GM12878 (cell line): ENCODE data around the gene TMC2. TPM values are rescaled to one million over a fixed set of nuclear protein-coding genes. Genes with fewer than 3 reads are reported as not detected.

Source experiments
- ATAC-seq: fragments of 200-7000 bp; cut with Tn5 transposase; 3 replicates; pipeline ENCODE4 v1.9.1; 2020; ENCODE audit warnings: mild to moderate bottlenecking, moderate library complexity
- BruUV-seq: library from RNA; stranded (reverse); fragments of 400-500 nt; replicated peaks from 2 replicates; lab custom pipeline; 2021; lab: Mats Ljungman, UMichigan
- CTCF ChIA-PET: fragments of 300-600 bp; sonication (Branson Sonifier 250); formaldehyde crosslinking; extraction: SDS; loops from one replicate; lab custom pipeline; 2021; ENCODE audit warnings: inconsistent platforms; lab: Yijun Ruan, JAX
- POLR2A ChIA-PET: fragments of 350-600 bp; formaldehyde crosslinking; extraction: SDS; loops from one replicate; lab custom pipeline; 2021; ENCODE audit warnings: inconsistent platforms; lab: Charles Lee
- RAD21 ChIA-PET: fragments of 300-600 bp; sonication (Branson Sonifier 250); formaldehyde crosslinking; loops from one replicate; lab custom pipeline; 2023; ENCODE audit warnings: antibody characterized with exemption; ENCODE audit not compliant: unreplicated experiment; lab: Charles Lee
- SMC1A ChIA-PET: fragments of 300-600 bp; sonication (Branson Sonifier 250); formaldehyde crosslinking; loops from one replicate; lab custom pipeline; 2023; ENCODE audit not compliant: unreplicated experiment, uncharacterized antibody; lab: Charles Lee
- DNase-seq: peaks from one replicate; pipeline ENCODE4 v3.0.0-alpha.2; 2011; ENCODE audit warnings: low read depth, low spot score
- FAIRE-seq: peaks from 3 replicates; lab custom pipeline; 2011; peaks lifted over from hg19 to GRCh38; lab: Jason Lieb, UNC
- H2AFZ ChIP-seq: 2 replicates; pipeline ENCODE4 v1.6.0; 2011; ENCODE audit warnings: low read depth, low read length, control low read depth; ENCODE audit not compliant: control insufficient read depth
- H3K27ac ChIP-seq: 2 replicates; pipeline ENCODE4 v1.5.1; 2011; ENCODE audit warnings: control low read depth; ENCODE audit not compliant: control insufficient read depth, insufficient read depth
- H3K27me3 ChIP-seq, 2 experiments: replicated peaks in 1 of 2; 2 replicates each; pipeline versions ENCODE4 v1.6.0 to v1.6.1; 2011; ENCODE audit warnings: low read length in 1 of 2; ENCODE audit not compliant: control insufficient read depth in 2 of 2, insufficient read depth in 2 of 2
- H3K36me3 ChIP-seq, 2 experiments: 2 replicates each; pipeline ENCODE4 v1.5.1; 2011; ENCODE audit warnings: low read length in 1 of 2; ENCODE audit not compliant: control insufficient read depth in 2 of 2, insufficient read depth in 2 of 2
- H3K4me1 ChIP-seq: 2 replicates; pipeline ENCODE4 v1.6.1; 2011; ENCODE audit warnings: mild to moderate bottlenecking, low read length, moderate library complexity, mixed read lengths; ENCODE audit not compliant: control insufficient read depth, insufficient read depth
- H3K4me2 ChIP-seq: 2 replicates; pipeline ENCODE4 v1.6.0; 2011; ENCODE audit warnings: control low read depth; ENCODE audit not compliant: control insufficient read depth, insufficient read depth
- H3K4me3 ChIP-seq: fragments of 200-600 bp; sonication (generic); 2 replicates; pipeline ENCODE4 v1.5.1; 2016
- H3K79me2 ChIP-seq: 2 replicates; pipeline ENCODE4 v1.6.0; 2011; ENCODE audit warnings: low read length; ENCODE audit not compliant: control insufficient read depth, insufficient read depth
- H3K9ac ChIP-seq: 2 replicates; pipeline ENCODE4 v1.8.0; 2011; ENCODE audit warnings: low read length, control low read depth, mixed read lengths; ENCODE audit not compliant: control insufficient read depth, insufficient read depth
- H3K9me3 ChIP-seq: replicated peaks from 3 replicates; pipeline ENCODE4 v1.5.1; 2011; ENCODE audit warnings: mild to moderate bottlenecking, low read length; ENCODE audit not compliant: control insufficient read depth, insufficient read depth
- H4K20me1 ChIP-seq: 2 replicates; pipeline ENCODE4 v1.6.0; 2011; ENCODE audit not compliant: control insufficient read depth, insufficient read depth
- BACH1 ChIP-seq: fragments of 450-650 bp; IDR thresholded peaks from 2 replicates; pipeline ENCODE4 v1.6.1; 2017; ENCODE audit warnings: mild to moderate bottlenecking, borderline replicate concordance
- IRF5 ChIP-seq: fragments of 450-650 bp; IDR thresholded peaks from 2 replicates; pipeline ENCODE4 v1.6.1; 2017; ENCODE audit warnings: borderline replicate concordance
- NFYB ChIP-seq: IDR thresholded peaks from 2 replicates; pipeline ENCODE4 v1.6.1; 2011; ENCODE audit warnings: low read depth, mild to moderate bottlenecking, low read length, improper control_type of control experiment, moderate library complexity; ENCODE audit not compliant: insufficient read depth
- PBX3 ChIP-seq: IDR thresholded peaks from 2 replicates; pipeline ENCODE4 v1.6.1; 2011; ENCODE audit warnings: mild to moderate bottlenecking, low read depth, low read length, moderate library complexity; ENCODE audit not compliant: insufficient replicate concordance
- RCOR1 ChIP-seq: conservative IDR thresholded peaks from 2 replicates; pipeline ENCODE4 v1.6.1; 2012; ENCODE audit warnings: low read depth, low read length, improper control_type of control experiment
- SMARCA5 ChIP-seq: fragments of 450-650 bp; IDR thresholded peaks from 2 replicates; pipeline ENCODE4 v1.6.1; 2017; ENCODE audit warnings: mild to moderate bottlenecking
- TCF12 ChIP-seq: IDR thresholded peaks from 2 replicates; pipeline ENCODE4 v1.6.1; 2011; ENCODE audit warnings: low read depth, mild to moderate bottlenecking, low read length
- ZBTB4 ChIP-seq: fragments of 450-650 bp; formaldehyde crosslinking; IDR thresholded peaks from 2 replicates; pipeline ENCODE4 v1.4.0; 2022; ENCODE audit warnings: mild to moderate bottlenecking, moderate library complexity
- ZNF217 ChIP-seq: fragments of 450-650 bp; IDR thresholded peaks from 2 replicates; pipeline ENCODE4 v1.6.1; 2017; ENCODE audit warnings: antibody characterized with exemption, mild to moderate bottlenecking
- ZNF24 ChIP-seq: fragments of 450-650 bp; IDR thresholded peaks from 2 replicates; pipeline ENCODE4 v1.6.1; 2017; ENCODE audit warnings: antibody characterized with exemption, mild to moderate bottlenecking
- WGBS: methylation state at CpG from one replicate; pipeline ENCODE4 v1.1.6; 2016; ENCODE audit warnings: low lambda C conversion rate; ENCODE audit not compliant: insufficient replicate concordance, insufficient coverage; ENCODE audit errors: missing lambda C conversion rate; 5-methylcytosine and 5-hydroxymethylcytosine counted together
- in situ Hi-C: fragments of 300-500 bp; cut with MboI; formaldehyde crosslinking; loops from 9 replicates; pipeline ENCODE4 v1.14.3; 2018; ENCODE audit warnings: mixed read lengths
- intact Hi-C: fragments of 100-400 bp; cut with micrococcal nuclease; formaldehyde crosslinking; loops from one replicate; pipeline ENCODE4 v1.14.2; 2022; ENCODE audit not compliant: unreplicated experiment
- polyA plus RNA-seq, 11 experiments: library from polyadenylated mRNA; depleted of rRNA in 4 of 11; unstranded in 6 of 11; stranded (reverse) in 5 of 11; fragments of >200 nt; fragmentation: Nextera tagmentation in 4 of 11; fragmentation: Illumina TruSeq in 1 of 11; extraction: Ambion mirVana in 4 of 11; extraction: Trizol in 1 of 11; gene quantifications; 1 replicate in 1 of 11; 2 replicates in 10 of 11; pipeline versions ENCODE4 v1.2.1 to v1.2.3, GENCODE V29; 2011 to 2016; ENCODE audit warnings: inconsistent platforms in 2 of 11, missing spikeins in 2 of 11, low read depth in 1 of 11
- total RNA-seq, 4 experiments: library from RNA; depleted of rRNA in 3 of 4; stranded (reverse); fragments of >200 nt in 3 of 4; fragmentation: Illumina TruSeq in 1 of 4; extraction: Trizol in 1 of 4; gene quantifications; 2 replicates each; pipeline versions ENCODE4 v1.2.1 to v1.2.3, GENCODE V29; 2013 to 2021

TMC2 gene
- total and polyA plus RNA-seq, 10 of the 15 experiments (the other 5 are each of a cell fraction or from before 2014, with no cell fraction given): 0.08 TPM; not detected in 9

DNA sequence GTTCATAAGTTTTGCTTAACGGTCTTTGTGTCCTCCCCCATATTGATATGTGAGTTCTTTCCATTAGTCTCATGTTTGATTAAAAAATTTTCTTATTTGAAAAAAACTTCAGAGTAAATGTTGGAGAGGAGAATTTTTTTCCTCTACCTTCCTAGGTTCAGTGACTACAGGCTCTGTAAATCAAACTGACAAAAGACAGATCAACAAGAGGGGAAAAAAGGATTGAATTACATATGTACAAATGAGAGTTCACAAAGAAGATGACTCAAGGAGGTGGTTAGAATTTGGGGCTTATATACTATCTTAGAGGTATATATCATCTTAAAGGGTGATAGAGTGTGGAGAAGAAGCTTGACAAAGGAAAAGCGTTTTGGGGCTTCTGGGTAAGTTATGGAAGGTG is 5.6 kb downstream of the TMC2 start (continued):
- TF ChIP-seq ZBTB4 (CRISPR knock-in tag) (no peak), TCF12 (no peak), BACH1 (no peak), SMARCA5 (no peak), ZNF24 (no peak), RCOR1 (no peak), NFYB (no peak)

GRCh38 chr20:2542361-2542760 is 6.0 kb downstream of the TMC2 start:
- no peaks in the 10 kb centered on the region for H3K36me3 ChIP-seq
- TF ChIP-seq PBX3 (no peak), IRF5 (no peak), ZNF217 (no peak)
- no peak for DNase-seq
- SMC1A ChIA-PET: no interaction called here
- H3K4me3 ChIP-seq: no peak overlapping the region
- no peak for ATAC-seq
- H2AFZ ChIP-seq: no peak overlapping the region
- H3K9me3 ChIP-seq: no peaks in the 10 kb centered on the region
- no peaks in the 10 kb centered on the region for H3K79me2 ChIP-seq
- FAIRE-seq: no peak
- intact Hi-C loops (no loop called here), in situ Hi-C loops (no loop called here)
- peaks cover 0 to 3% of the 10 kb centered on the region in 2 experiments; a peak in 2 of 4 replicates for H3K27me3 ChIP-seq
- CTCF ChIA-PET: no interaction called here
- no peak overlapping the region for H3K27ac ChIP-seq
- no TSS peak for BruUV-seq
- H4K20me1 ChIP-seq: no peaks in the 10 kb centered on the region
- POLR2A ChIA-PET: no interaction called here
- RAD21 ChIA-PET: no interaction called here
- H3K9ac ChIP-seq: no peak overlapping the region
- H3K4me2 ChIP-seq: no peak overlapping the region
- WGBS: 45% methylated on average over 4 of the region's 4 CpGs
- no peaks in the 10 kb centered on the region for H3K4me1 ChIP-seq
